Kidney (tissue), 14 donors: ENCODE results near the gene RAPGEF1. TPM values are rescaled to one million over a fixed set of nuclear protein-coding genes. Genes with fewer than 3 reads are reported as not detected.

ENCODE experiments used
- DNase-seq, 5 donors: peaks; one replicate each; pipeline ENCODE4 v3.0.0-alpha.2; 2013 to 2020
- FAIRE-seq: peaks from 2 replicates; lab custom pipeline; 2012; peaks lifted over from hg19 to GRCh38; lab: Jason Lieb, UNC
- H3K27ac ChIP-seq, 2 donors: one replicate each; pipeline ENCODE4 v1.7.0; 2013; ENCODE audit warnings: low read depth in 2 of 2, low read length in 2 of 2, inconsistent platforms in 1 of 2
- H3K27me3 ChIP-seq: one replicate; pipeline ENCODE4 v1.7.1; 2013; ENCODE audit warnings: low read length, inconsistent platforms; ENCODE audit not compliant: control insufficient read depth, insufficient read depth
- H3K36me3 ChIP-seq, 3 donors: one replicate each; pipeline versions ENCODE4 v1.7.0 to v1.7.1; 2013; ENCODE audit warnings: low read length in 3 of 3, control low read depth in 1 of 3, inconsistent platforms in 1 of 3; ENCODE audit not compliant: insufficient read depth in 3 of 3, control insufficient read depth in 2 of 3
- H3K4me1 ChIP-seq, 3 donors: one replicate each; pipeline versions ENCODE4 v1.7.0 to v1.7.1; 2013; ENCODE audit warnings: low read length in 3 of 3, inconsistent platforms in 1 of 3, low read depth in 1 of 3; ENCODE audit not compliant: control insufficient read depth in 2 of 3, insufficient read depth in 2 of 3
- H3K4me3 ChIP-seq, 3 donors: one replicate each; pipeline versions ENCODE4 v1.7.0 to v1.8.1; 2013; ENCODE audit warnings: low read length in 3 of 3, control low read depth in 1 of 3, inconsistent platforms in 1 of 3
- H3K9ac ChIP-seq, 3 donors: one replicate each; pipeline versions ENCODE4 v1.7.0 to v1.7.1; 2013; ENCODE audit warnings: low read length in 3 of 3, control low read depth in 1 of 3, inconsistent platforms in 1 of 3
- H3K9me3 ChIP-seq, 3 donors: one replicate each; pipeline versions ENCODE4 v1.7.0 to v1.7.1; 2013; ENCODE audit warnings: low read length in 3 of 3, control low read depth in 1 of 3, inconsistent platforms in 1 of 3; ENCODE audit not compliant: control insufficient read depth in 2 of 3, insufficient read depth in 1 of 3
- intact Hi-C: fragments of 100-400 bp; cut with DNase I; formaldehyde crosslinking; loops from one replicate; pipeline ENCODE4 v1.11.1; 2022
- polyA plus RNA-seq: library from polyadenylated mRNA; stranded (reverse); fragments of 350-450 nt; fragmentation: Illumina TruSeq; extraction: RNeasy Lipid Tissue Mini Kit (QIAGEN cat#74804); gene quantifications from one replicate; pipeline ENCODE4 v1.2.3, GENCODE V29; 2014; ENCODE audit warnings: low read depth, low replicate concordance; ENCODE audit not compliant: insufficient read depth
- total RNA-seq: library from RNA; stranded (reverse); fragmentation: NEBNext Ultra II Directional; extraction: Animal tissue kit (Norgen Biotek cat#: 25700); gene quantifications from one replicate; pipeline ENCODE4 v1.2.1, GENCODE V29; 2021
- TF ChIP-seq, protein P1 (sequence below): IDR thresholded peaks from 3 replicates; pipeline ENCODE4 v1.5.1; 2012; ENCODE audit warnings: mild to moderate bottlenecking, moderate library complexity, borderline replicate concordance; ENCODE audit not compliant: insufficient read depth; ENCODE audit errors: extremely low read depth
- donor health status: control.
- donor health status: control.
- donor health status: control.
- donor health status: control.
- donor health status: control.
- donor health status: DM: yes; HTN: yes; CAD: no.
- donor health status: Normal renal cell carcinoma (clear cell type).

The RAPGEF1 gene
- total and polyA plus RNA-seq, 2 donors from 2014 or later = 15.5 to 79.7 TPM

DNA sequence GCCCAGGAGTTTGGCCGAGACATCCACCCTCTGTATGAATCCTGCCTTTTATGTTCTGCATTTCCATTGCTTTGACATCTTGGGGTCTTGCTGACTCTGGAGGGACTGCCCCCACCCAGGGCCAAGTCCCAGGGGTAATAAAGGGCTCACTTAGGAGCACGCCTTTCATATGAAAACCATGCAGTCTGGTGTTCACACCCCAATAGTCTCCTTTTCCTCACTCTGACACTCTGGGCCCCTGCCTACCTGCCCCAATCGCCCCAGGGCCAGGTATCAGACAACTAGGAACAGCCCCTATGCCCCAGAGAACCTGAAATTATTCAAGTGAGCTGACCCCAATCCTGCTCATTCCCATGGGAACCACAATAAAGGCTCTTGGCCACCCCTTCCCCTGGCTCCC, 33.1 kb upstream of the RAPGEF1 start:
- TF ChIP-seq, protein P1, sequence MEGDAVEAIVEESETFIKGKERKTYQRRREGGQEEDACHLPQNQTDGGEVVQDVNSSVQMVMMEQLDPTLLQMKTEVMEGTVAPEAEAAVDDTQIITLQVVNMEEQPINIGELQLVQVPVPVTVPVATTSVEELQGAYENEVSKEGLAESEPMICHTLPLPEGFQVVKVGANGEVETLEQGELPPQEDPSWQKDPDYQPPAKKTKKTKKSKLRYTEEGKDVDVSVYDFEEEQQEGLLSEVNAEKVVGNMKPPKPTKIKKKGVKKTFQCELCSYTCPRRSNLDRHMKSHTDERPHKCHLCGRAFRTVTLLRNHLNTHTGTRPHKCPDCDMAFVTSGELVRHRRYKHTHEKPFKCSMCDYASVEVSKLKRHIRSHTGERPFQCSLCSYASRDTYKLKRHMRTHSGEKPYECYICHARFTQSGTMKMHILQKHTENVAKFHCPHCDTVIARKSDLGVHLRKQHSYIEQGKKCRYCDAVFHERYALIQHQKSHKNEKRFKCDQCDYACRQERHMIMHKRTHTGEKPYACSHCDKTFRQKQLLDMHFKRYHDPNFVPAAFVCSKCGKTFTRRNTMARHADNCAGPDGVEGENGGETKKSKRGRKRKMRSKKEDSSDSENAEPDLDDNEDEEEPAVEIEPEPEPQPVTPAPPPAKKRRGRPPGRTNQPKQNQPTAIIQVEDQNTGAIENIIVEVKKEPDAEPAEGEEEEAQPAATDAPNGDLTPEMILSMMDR = no peak
- no peak overlapping the region for H3K9ac ChIP-seq
- H3K27me3 ChIP-seq = no peaks in the 10 kb centered on the region
- H3K27ac ChIP-seq = no peak overlapping the region
- FAIRE-seq (no peak), DNase-seq (no peak)
- no peaks in the 10 kb centered on the region for H3K4me1 ChIP-seq
- H3K9me3 ChIP-seq = no peaks in the 10 kb centered on the region
- H3K36me3 ChIP-seq = no peaks in the 10 kb centered on the region
- no peak overlapping the region for H3K4me3 ChIP-seq
- intact Hi-C loops = no loop called here

DNA sequence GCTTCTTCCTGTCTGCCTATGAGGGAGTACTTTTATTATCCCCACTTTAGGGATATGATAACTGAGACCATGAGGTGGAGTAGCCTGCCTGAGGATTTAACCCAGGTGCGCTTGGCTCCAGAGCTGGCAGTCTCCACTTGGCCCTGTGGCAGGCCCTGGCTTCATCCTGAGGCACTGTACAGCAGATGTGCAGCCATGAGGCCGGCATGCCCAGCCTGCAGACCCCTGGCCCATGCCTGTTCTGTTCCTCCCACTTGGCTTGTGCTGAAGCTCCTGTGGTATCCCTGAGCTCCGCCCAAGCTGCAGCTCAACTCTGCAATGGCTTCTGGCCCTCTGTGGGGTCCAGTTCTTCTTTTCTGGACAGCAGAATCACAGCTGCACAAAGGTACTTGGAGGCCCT, 31.8 kb upstream of the RAPGEF1 start:
- H3K9ac ChIP-seq = no peak overlapping the region
- H3K36me3 ChIP-seq = no peaks in the 10 kb centered on the region
- FAIRE-seq (no peak), DNase-seq (peak in 1 of 5 donors; percentile 47)
- no peak overlapping the region for H3K27ac ChIP-seq
- no peaks in the 10 kb centered on the region for H3K4me1 ChIP-seq
- TF ChIP-seq, protein P1 = no peak
- no peaks in the 10 kb centered on the region for H3K27me3 ChIP-seq
- intact Hi-C loops = no loop called here
- no peak overlapping the region for H3K4me3 ChIP-seq
- H3K9me3 ChIP-seq = no peaks in the 10 kb centered on the region

DNA sequence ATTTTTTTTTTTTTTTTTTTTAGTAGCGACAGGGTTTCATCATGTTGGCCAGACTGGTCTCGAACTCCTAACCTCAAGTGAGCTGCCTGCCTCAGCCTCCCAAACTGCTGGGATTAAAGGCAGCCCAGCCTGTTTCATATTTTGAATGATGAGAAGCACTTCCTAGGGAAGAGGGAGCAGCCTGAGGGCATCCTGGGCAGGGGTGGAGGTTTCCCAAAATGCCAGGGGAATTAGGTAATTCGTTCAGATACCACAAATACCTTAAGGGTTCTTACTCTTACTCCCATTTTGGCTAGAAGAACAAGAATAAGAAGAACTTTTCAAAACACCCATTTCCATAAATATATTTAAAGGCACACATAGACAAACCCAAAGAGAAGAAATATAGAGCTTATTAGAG, 29.5 kb upstream of the RAPGEF1 start:
- H3K36me3 ChIP-seq = no peaks in the 10 kb centered on the region
- no peaks in the 10 kb centered on the region for H3K4me1 ChIP-seq
- TF ChIP-seq, protein P1 = no peak
- no peaks in the 10 kb centered on the region for H3K27me3 ChIP-seq
- H3K27ac ChIP-seq = no peak overlapping the region
- intact Hi-C loops = loop anchor here (10.0 kb wide), 2 partner anchors 465 to 495 kb away; no protein-coding TSS in a partner anchor
- H3K9me3 ChIP-seq = no peaks in the 10 kb centered on the region
- H3K4me3 ChIP-seq = no peak overlapping the region
- H3K9ac ChIP-seq = no peak overlapping the region
- peak in 1 of 5 donors; percentile 11 for DNase-seq
- FAIRE-seq = no peak

DNA sequence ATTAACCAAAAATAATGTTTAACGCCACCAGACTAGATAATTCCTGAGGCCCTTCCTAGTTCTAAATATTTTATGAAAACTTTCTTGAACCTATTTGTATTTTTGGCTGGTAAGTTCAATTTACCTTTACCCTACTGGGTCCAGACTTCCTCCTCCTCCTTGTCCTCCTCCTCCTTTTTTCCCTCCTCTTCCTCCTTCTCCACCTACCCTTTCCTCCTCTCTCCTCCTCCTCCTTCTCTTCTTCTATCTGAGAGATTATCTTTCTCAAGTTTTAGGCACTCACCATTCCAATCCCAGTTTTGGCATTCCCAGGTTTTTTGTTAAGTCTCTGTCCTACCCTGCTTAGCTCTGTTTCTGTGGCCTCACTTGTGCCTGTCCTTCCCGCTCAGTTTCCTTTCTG, 24.7 kb upstream of the RAPGEF1 start:
- Histone ChIP-seq H3K4me3 (no peak overlapping the region), H3K36me3 (no peaks in the 10 kb centered on the region), H3K9ac (no peak overlapping the region), H3K9me3 (no peaks in the 10 kb centered on the region), H3K4me1 (peaks cover 0 to 2% (median 0%) of the 10 kb centered on the region in 3 donors), H3K27me3 (no peaks in the 10 kb centered on the region), H3K27ac (no peak overlapping the region)
- intact Hi-C loops = loop anchor here (10.0 kb wide), 2 partner anchors 470 to 500 kb away; no protein-coding TSS in a partner anchor
- DNase-seq = no peak
- FAIRE-seq = no peak
- TF ChIP-seq, protein P1 = no peak
